Left colon (tissue), 2 donors: Measurements from ENCODE around the gene PIP5K1C. TPM values are rescaled to one million over a fixed set of nuclear protein-coding genes. Genes with fewer than 3 reads are reported as not detected.
"Not testable (repeated sequence)": the region's sequence is repeated elsewhere in the genome, so short reads cannot be mapped to it uniquely, and the experiment has no call there.

Experiments used
- ATAC-seq: fragments of 200-7000 bp; cut with Tn5 transposase; one replicate; pipeline ENCODE4 v1.9.1; 2020; ENCODE audit warnings: mild to moderate bottlenecking, moderate library complexity
- DNase-seq, 2 donors: peaks; one replicate each; pipeline ENCODE4 v3.0.0-alpha.2; 2020
- intact Hi-C, 2 donors: fragments of 100-400 bp; cut with DNase I in 1 of 2; cut with micrococcal nuclease in 1 of 2; formaldehyde crosslinking; loops; one replicate each; pipeline versions ENCODE4 v1.11.2 to v1.14.0; 2022; cut with DNase I, micrococcal nuclease
- total RNA-seq, 2 donors: library from RNA; stranded (reverse); fragmentation: NEBNext Ultra II Directional; extraction: Animal tissue kit (Norgen Biotek cat#: 25700); gene quantifications; one replicate each; pipeline ENCODE4 v1.2.1, GENCODE V29; 2021
- donor health status: DM: no; HTN: no; CAD: no.
- donor health status: DM: yes; HTN: yes; CAD: no.

The PIP5K1C gene
- total RNA-seq, 2 donors from 2014 or later: 25.1 to 33.1 TPM

DNA sequence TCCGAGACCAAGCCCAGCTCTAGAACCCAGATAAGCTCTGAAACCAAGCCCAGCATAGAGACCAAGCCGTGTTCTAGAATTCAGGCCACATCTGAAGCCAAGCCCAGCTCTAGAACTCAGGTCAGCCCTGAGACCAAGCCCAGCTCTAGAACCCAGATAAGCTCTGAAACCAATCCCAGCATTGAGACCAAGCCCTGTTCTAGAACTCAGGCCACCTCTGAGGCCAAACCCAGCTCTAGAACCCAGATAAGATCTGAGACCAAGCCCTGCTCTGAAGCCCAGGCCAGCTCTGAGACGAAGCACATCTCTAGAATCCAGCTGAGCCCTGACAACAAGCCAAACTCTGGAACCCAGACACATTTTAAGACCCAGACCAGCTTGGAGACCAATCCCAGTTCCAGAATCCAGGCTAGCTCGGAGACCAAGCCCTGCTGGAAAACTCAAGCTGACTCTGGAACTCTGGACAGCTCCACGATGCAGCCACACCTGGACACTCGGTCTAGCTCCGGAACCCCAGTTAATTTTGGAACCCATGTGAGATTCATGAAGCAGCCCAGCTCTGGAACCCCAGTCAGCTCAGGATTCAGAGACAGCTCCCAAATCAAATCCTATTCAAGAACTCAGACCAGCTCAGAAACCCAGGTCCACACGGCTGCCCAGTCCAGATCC lies 109.1 kb downstream of the PIP5K1C start:
- intact Hi-C loops: no loop called here
- no peak for DNase-seq
- ATAC-seq: no peak

DNA sequence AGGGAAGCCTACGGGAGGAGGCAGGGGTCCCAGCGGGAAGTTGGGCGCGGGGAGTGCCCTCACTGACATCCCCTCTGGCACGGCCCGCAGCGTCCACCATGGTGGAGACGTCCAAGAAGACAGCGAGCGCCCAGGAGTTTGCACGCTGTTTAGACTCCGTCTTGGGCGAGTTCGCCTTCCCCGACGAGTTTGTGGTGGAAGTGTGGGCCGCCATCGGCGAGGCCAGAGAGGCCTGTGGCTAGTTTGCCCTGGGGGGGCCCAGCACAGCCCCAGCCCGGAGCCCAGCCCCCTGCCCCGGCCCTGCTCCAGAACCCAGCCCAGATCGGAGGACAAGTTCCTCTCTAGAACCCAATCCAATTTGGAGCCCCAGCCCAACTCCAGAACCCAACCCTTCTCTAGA lies 110.3 kb downstream of the PIP5K1C start:
- intact Hi-C loops: no loop called here
- ATAC-seq (no peak), DNase-seq (no peak)

DNA sequence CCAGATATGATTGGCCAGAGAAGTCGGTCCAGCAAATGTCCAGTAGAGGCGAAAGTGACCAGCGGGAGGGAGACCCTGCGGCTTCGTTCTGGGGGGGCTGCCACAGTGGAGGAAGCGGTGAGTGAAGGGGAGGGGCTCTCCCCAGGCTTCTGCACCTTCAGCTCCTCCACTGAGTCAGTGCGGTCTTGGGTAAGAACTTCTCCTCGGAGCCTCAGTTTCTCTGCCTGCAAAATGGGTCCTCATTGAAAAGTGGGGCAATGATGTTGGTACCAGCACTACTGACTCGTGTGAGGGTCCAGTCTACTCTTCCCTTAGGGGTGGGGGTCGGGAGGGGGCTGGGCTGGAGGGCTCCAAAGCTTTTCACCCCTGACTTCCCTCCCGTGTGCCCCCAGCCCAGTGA lies 110.8 kb downstream of the PIP5K1C start:
- ATAC-seq (no peak), DNase-seq (no peak)
- intact Hi-C loops: no loop called here

DNA sequence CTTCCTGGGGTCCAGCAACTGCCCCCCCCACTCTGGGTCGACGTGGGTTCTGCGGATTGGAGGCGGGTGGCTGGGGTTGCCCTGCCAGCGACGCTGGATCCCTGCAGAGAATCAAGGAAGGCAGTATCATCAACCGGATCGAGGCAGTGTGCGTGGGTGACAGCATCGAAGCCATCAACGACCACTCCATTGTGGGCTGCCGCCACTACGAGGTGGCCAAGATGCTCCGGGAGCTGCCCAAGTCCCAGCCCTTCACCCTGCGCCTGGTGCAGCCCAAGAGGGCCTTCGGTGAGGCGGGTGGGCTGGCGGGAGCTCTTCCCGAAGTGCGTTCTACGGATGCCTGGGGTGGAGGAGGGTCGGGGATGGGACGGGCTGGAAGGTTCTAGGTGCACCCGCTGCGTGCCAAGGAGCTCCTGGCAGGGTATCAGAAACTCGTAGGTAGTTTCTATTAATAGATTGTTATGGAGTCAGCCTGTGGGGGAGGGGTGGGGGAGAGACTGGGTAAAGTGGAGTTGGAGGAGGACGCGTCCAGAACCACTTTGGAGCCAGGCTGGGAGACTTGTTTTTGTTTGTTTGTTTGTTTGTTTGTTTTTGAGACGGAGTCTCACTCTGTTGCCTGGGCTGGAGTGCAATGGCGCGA lies 113.4 kb downstream of the PIP5K1C start:
- no peak for ATAC-seq

DNA sequence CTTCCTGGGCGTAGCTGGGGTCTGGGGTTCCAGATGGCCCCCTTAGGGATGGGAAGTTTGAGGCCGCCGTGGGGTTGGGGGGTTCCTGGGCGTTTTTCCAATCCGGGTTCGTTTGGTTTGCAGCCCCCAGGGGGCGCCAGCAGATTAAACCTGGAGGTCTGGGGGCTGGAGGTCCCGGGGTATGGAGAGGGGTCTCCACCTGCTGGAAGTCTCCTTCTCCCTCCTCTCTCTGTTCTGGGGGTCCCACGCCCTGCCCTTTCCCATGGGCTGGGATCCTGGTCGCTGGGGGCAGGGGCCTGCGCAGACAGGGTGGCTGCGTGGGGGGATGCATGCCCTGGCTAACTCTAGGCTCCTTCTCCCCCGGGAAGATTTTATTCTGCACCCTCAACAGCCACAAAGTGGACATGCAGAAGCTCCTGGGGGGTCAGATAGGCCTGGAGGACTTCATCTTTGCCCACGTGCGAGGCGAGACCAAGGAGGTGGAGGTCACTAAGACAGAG lies 114.1 kb downstream of the PIP5K1C start:
- intact Hi-C loops: no loop called here
- ATAC-seq (no peak), DNase-seq (no peak)

More for the DNA sequence above, 113.4 kb downstream of the PIP5K1C start:
- intact Hi-C loops: no loop called here
- no peak for DNase-seq

DNA sequence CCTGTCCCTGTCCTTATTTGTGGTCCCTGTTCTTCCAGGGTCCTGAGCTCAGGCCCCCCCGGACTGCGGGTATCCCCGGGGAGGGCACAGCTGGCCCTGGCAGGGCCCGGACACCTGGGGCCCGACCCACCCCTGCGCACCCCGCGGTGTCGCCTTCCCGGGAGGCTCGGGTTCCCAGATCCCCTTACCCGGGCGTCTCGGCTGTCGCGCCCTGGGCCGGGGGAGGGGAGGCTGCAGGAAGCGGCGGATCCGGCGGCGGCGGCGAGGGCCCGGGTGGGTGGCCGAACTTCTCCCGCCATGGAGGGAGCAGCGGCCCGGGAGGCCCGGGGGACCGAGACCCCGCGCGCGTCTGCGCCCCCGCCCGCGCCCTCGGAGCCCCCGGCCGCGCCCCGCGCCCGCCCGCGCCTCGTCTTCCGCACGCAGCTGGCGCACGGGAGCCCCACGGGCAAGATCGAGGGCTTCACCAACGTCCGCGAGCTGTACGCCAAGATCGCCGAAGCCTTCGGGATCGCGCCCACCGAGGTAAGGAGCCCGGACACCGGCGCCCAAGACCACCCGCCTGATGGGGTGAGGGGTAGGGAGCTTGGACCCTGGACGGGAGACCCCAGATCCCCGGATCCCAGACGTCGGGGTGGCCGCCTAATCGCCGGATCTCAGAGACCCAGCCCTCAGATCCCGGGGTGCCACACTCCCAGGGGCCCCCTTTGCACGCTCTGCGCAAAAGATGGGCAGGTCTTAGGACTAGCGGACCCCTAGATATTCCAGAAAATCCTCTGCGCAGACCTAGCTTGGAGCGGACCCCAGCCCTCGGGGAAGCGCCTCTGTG lies 114.8 kb downstream of the PIP5K1C start, which contains the start of gene GIPC3:
GIPC3 (plus strand) TSS at position 178 of the 826 bp plus-strand sequence; CDS start at position 298, 120 bp downstream.
- DNase-seq (no peak), ATAC-seq (no peak)
- intact Hi-C loops: no loop called here

DNA sequence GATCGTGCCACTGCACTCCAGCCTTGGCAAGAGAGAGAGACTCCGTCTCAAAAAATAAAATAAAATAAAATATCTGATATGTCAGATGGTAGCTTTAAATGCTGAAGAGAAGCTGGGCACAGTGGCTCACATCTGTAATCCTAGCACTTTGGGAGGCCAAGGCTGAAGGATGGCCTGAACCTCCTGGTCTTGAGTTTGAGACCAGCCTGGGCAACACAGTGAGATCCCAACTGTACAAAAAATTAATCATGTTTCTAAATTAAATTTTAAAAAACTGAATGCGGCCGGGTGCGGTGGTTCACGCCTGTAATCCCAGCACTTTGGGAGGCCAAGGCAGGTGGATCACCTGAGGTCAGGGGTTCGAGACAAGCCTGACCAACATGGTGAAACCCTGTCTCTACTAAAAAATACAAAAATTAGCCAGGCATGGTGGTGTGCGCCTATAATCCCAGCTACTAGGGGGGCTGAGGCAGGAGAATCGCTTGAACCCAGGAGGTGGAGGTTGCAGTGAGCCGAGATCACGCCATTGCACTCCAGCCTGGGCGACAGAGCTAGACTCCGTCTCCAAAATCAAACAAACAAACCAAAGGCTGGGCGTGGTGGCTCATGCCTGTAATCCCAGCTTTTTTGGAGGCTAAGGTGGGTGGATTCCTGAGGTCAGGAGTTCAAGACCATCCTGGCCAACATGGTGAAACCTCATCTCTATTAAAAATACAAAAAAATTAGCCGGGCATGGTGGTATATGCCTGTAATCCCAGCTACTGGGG lies 116.0 kb downstream of the PIP5K1C start:
- DNase-seq, ATAC-seq: not testable (repeated sequence)

DNA sequence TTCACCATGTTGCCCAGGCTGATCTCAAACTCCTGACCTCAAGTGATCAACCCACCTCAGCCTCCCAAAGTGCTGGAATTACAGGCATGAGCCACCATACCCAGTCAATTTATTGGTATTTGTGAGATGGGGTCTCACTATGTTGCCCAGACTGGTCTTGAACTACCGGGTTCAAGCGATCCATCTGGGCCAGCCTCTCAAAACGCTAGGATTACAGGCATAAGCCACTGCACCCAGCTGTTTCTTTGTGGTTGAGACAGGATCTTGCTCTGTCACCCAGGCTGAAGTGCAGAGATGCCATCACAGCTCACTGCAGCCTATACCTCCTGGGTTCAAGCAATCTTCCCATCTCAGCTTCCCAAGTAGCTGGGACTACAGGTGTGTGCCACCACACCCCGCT lies 118.5 kb downstream of the PIP5K1C start:
- DNase-seq, ATAC-seq, intact Hi-C loops: not testable (repeated sequence)

More for the DNA sequence above, 116.0 kb downstream of the PIP5K1C start:
- intact Hi-C loops: not testable (repeated sequence)

Other genes starting within 250 kb of the PIP5K1C start
- 10 to 100 TPM; 42.0 to 45.8 TPM for gene SMIM24, start 219.9 kb downstream of the PIP5K1C start, total RNA-seq
- gene SMIM44, start 217.0 kb downstream of the PIP5K1C start, total RNA-seq: 1 to 10 TPM; 6.0 to 6.1 TPM
- gene DOHH, start 199.8 kb downstream of the PIP5K1C start, total RNA-seq: 10 to 100 TPM in 1 of 2 donors, 1 to 10 TPM in 1; 8.8 to 13.6 TPM
- gene FZR1, start 194.2 kb downstream of the PIP5K1C start, total RNA-seq: 10 to 100 TPM; 39.7 to 47.2 TPM
- 1 to 10 TPM; 2.2 to 3.5 TPM for gene TEKTIP1, start 161.3 kb downstream of the PIP5K1C start, total RNA-seq
- 10 to 100 TPM; 31.0 to 41.1 TPM for gene MFSD12, start 142.9 kb downstream of the PIP5K1C start, total RNA-seq
- gene HMG20B, start 127.5 kb downstream of the PIP5K1C start, total RNA-seq: 10 to 100 TPM; 85.6 to 88.2 TPM
- gene GIPC3, start 115.0 kb downstream of the PIP5K1C start, total RNA-seq: under 1 TPM; 0.24 to 0.64 TPM
- gene TBXA2R, start 93.6 kb downstream of the PIP5K1C start, total RNA-seq: 1 to 10 TPM in 1 of 2 donors, under 1 TPM in 1; 0.64 to 1.0 TPM
- gene CACTIN, start 73.7 kb downstream of the PIP5K1C start, total RNA-seq: 10 to 100 TPM; 16.9 to 20.0 TPM
- 100 to 1,000 TPM; 297 to 343 TPM for gene TJP3, start 7.9 kb upstream of the PIP5K1C start, total RNA-seq
- 10 to 100 TPM; 15.4 to 17.5 TPM for gene APBA3, start 61.2 kb upstream of the PIP5K1C start, total RNA-seq
- 10 to 100 TPM; 64.6 to 67.7 TPM for gene MRPL54, start 62.2 kb upstream of the PIP5K1C start, total RNA-seq
- gene RAX2, start 71.8 kb upstream of the PIP5K1C start, total RNA-seq: not detected
- 1 to 10 TPM; 1.5 to 2.4 TPM for gene MATK, start 85.9 kb upstream of the PIP5K1C start, total RNA-seq
- gene ZFR2, start 168.6 kb upstream of the PIP5K1C start, total RNA-seq: not detected
- under 1 TPM; 0.06 to 0.28 TPM for gene ATCAY, start 180.2 kb upstream of the PIP5K1C start, total RNA-seq
- not detected for gene NMRK2, start 232.6 kb upstream of the PIP5K1C start, total RNA-seq